ENCODE data around the gene HS6ST1. TPM values are rescaled to one million over a fixed set of nuclear protein-coding genes. Genes with fewer than 3 reads are reported as not detected.

The HS6ST1 gene
- total and polyA plus RNA-seq, 5 experiments from 2014 or later: 3.2 to 15.2 (median 4.2) TPM

DNA sequence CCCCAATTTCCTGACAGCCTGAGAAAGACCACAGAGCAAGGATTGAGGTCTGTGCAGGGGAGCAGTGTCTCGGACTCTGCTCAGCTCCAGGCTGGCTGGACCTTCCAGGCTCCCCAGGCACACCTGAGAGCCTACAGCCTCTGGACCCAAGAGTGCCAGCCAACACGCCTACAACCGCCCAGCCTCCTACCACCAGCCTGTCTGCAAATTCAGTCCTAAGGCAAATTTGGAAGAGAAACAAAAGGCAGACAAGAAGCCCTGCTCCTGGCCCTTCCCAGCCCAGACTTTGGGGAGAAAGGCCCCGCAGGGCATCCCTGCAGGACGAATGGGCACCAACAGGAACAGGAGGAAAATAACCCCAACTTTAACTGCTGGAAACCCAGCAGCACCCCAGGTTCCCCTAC lies 1.9 kb downstream of the HS6ST1 start:
- DNase-seq (peak in 2 of 10 donors; percentile 16 to 52), ATAC-seq (no peak)
- Mint-ChIP-seq H3K4me1 (peaks cover 37 to 62% (median 55%) of the 10 kb centered on the region in 4 donors), H3K4me3 (peak overlapping the region; percentile 85 to 93 (median 87)), H3K9me3 (no peaks in the 10 kb centered on the region), H3K27ac (peak overlapping the region in 7 of 10 donors; percentile 3 to 85 (median 61)), H3K36me3 (peaks cover 0 to 2% (median 0%) of the 10 kb centered on the region in 3 donors), H3K27me3 (no peaks in the 10 kb centered on the region)
- POLR2A ChIA-PET: no interaction called here

GRCh38 chr2:128315829-128316776 lies 2.6 kb downstream of the HS6ST1 start:
- Mint-ChIP-seq H3K27ac (peak overlapping the region in 6 of 10 donors; percentile 22 to 85 (median 62)), H3K4me3 (peak overlapping the region; percentile 85 to 93 (median 87)), H3K4me1 (peaks cover 36 to 60% (median 51%) of the 10 kb centered on the region in 4 donors), H3K27me3 (no peaks in the 10 kb centered on the region), H3K9me3 (no peaks in the 10 kb centered on the region), H3K36me3 (peaks cover 0 to 2% (median 0%) of the 10 kb centered on the region in 3 donors)
- ATAC-seq (peak in 1 of 2 donors; percentile 13), DNase-seq (peak in 3 of 10 donors; percentile 2 to 66 (median 17))
- POLR2A ChIA-PET: no interaction called here

DNA sequence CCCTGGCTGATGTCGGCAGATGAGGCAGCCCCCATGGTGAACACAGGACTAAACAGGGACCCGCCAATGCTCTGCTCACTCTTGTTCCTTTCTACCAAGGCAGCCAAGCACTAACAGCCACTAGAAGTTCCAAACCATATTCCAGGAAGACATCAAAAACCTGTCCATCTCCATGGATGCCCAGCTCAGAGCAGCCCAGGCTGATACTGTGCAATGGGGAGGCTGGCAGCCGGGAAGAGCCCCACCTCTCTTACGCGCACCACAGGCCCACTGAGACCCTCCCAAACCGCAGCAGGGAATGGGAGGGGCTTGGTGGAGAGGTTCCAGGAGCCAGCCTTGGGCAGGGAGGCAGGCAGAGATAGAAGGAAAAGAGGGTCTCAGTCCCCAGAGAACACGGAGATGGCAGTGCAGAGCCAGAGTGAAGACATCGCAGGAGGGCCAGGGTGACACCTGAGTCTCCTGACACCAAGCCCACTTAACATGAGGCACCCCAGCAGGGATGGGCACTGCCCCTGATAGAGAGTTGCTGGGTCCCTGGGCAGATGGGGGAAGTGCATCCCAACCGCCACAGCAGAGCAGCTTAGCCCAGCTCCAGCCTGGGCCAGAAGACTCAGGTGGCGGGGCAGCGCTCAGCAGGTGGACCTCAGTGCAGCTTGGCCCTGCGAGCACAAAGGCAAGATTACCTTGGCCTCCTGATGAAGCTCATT lies 3.4 kb downstream of the HS6ST1 start:
- ATAC-seq (no peak), DNase-seq (peak in 3 of 10 donors; percentile 1 to 41 (median 11))
- Mint-ChIP-seq H3K36me3 (peaks cover 0 to 2% (median 0%) of the 10 kb centered on the region in 3 donors), H3K27ac (peak overlapping the region in 1 of 10 donors; percentile 63), H3K4me3 (peak overlapping the region; percentile 8 to 89 (median 60)), H3K27me3 (no peaks in the 10 kb centered on the region), H3K4me1 (peaks cover 36 to 60% (median 48%) of the 10 kb centered on the region in 4 donors), H3K9me3 (no peaks in the 10 kb centered on the region)
- POLR2A ChIA-PET: no interaction called here

- POLR2A ChIA-PET: no interaction called here
- Mint-ChIP-seq H3K4me3 (peak overlapping the region in 7 of 10 donors; percentile 14 to 89 (median 51)), H3K4me1 (peaks cover 40 to 63% (median 48%) of the 10 kb centered on the region in 4 donors), H3K27me3 (no peaks in the 10 kb centered on the region), H3K36me3 (peaks cover 0 to 2% (median 0%) of the 10 kb centered on the region in 3 donors), H3K27ac (peak overlapping the region in 3 of 10 donors; percentile 43 to 88 (median 58)), H3K9me3 (no peaks in the 10 kb centered on the region)
- DNase-seq: peak in 2 of 10 donors; percentile 12 to 60
- ATAC-seq: no peak
These were observed 4.1 kb downstream of the HS6ST1 start for GRCh38 chr2:128314348-128315121.

GRCh38 chr2:128313931-128314347 lies 4.7 kb downstream of the HS6ST1 start:
- DNase-seq (peak in 1 of 10 donors; percentile 21), ATAC-seq (no peak)
- Mint-ChIP-seq H3K27ac (peak overlapping the region in 2 of 10 donors; percentile 43 to 58), H3K9me3 (no peaks in the 10 kb centered on the region), H3K36me3 (peaks cover 0 to 2% (median 0%) of the 10 kb centered on the region in 3 donors), H3K4me3 (peak overlapping the region in 3 of 10 donors; percentile 14 to 46 (median 14)), H3K4me1 (peaks cover 41 to 64% (median 48%) of the 10 kb centered on the region in 4 donors), H3K27me3 (no peaks in the 10 kb centered on the region)
- POLR2A ChIA-PET: no interaction called here

DNA sequence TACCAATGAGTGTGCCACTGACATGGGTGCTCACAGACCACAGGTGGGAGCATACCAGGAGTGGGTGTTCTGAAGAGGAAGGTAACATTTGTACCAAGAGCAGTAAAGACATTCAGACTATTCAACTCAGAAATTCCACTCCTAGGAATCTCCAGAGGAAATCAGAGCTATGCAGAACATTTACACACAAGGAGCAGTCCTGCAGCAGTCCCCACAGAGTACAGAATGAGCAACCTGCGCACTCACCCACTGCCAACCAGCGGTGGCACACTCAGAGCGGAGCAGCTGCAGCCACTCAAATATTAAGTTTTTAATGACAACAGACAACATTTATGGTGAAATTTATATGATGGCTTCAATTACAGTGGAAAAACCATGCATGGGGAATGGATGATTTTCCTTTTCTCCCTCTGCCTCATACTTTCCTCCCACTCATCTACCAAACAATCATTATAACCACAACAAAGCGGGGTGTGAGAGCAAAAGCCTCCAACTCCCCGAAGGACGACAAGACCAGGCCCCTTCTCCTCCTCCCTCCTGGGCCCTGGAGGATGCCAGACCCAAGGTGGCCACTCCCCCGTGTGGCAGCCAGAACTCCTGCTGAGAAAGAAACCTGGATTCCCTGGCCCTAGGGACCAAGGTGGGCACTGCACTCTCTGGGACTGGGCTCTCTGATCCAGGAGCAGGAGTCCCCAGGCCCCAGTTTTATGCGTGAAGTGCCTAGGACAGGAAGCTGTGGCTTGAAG lies 5.4 kb downstream of the HS6ST1 start:
- Mint-ChIP-seq H3K27ac (peak overlapping the region in 1 of 10 donors; percentile 50), H3K4me1 (peaks cover 41 to 64% (median 49%) of the 10 kb centered on the region in 4 donors), H3K9me3 (no peaks in the 10 kb centered on the region), H3K36me3 (peaks cover 0 to 2% (median 0%) of the 10 kb centered on the region in 3 donors), H3K4me3 (no peak overlapping the region), H3K27me3 (no peaks in the 10 kb centered on the region)
- POLR2A ChIA-PET: no interaction called here
- peak in 3 of 10 donors; percentile 1 to 40 (median 10) for DNase-seq
- ATAC-seq: no peak

GRCh38 chr2:128312411-128312810 lies 6.3 kb downstream of the HS6ST1 start:
- H3K36me3 Mint-ChIP-seq: peaks cover 0 to 2% (median 0%) of the 10 kb centered on the region in 3 donors
- POLR2A ChIA-PET: no interaction called here
- no peaks in the 10 kb centered on the region for H3K27me3 Mint-ChIP-seq
- H3K4me3 Mint-ChIP-seq: no peak overlapping the region
- DNase-seq (no peak), ATAC-seq (no peak)
- peak overlapping the region in 1 of 10 donors; percentile 29 for H3K27ac Mint-ChIP-seq
- no peaks in the 10 kb centered on the region for H3K9me3 Mint-ChIP-seq
- peaks cover 38 to 67% (median 53%) of the 10 kb centered on the region in 4 donors for H3K4me1 Mint-ChIP-seq

DNA sequence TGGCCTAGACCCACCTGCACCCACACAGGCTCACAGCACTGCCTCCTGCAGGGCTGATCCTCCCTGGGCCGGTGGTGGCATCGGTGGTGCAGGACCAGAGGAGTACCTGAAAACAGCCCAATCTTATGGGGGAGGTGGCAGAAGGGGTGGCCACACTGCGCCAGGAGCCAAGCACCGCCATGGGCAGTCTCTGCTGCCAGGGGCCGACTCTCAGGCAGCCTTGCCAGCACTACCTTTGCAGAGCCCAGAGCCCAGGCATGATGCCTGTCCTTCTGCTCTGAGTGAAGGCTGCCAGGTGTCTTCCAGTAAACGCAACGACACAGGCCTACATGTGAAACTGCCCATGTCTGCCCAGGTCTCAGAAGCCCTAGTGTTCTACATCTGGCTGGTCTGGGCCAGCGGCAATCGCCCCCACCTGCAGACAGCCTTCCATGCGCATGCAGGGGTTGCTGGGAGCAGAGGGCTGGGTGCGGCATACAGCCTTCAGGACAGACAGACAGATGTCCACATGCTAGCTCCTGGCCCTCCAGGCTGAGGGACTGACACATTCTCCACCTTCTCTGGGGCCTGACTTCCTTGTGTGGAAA lies 6.8 kb downstream of the HS6ST1 start:
- Mint-ChIP-seq H3K36me3 (peaks cover 0 to 2% (median 0%) of the 10 kb centered on the region in 3 donors), H3K27me3 (no peaks in the 10 kb centered on the region), H3K4me3 (no peak overlapping the region), H3K9me3 (no peaks in the 10 kb centered on the region), H3K4me1 (peaks cover 40 to 64% (median 52%) of the 10 kb centered on the region in 4 donors), H3K27ac (no peak overlapping the region)
- DNase-seq (peak in 2 of 10 donors; percentile 7 to 60), ATAC-seq (no peak)
- POLR2A ChIA-PET: no interaction called here

GRCh38 chr2:128311216-128311754 lies 7.4 kb downstream of the HS6ST1 start:
- Mint-ChIP-seq H3K4me3 (no peak overlapping the region), H3K27me3 (no peaks in the 10 kb centered on the region), H3K9me3 (no peaks in the 10 kb centered on the region), H3K27ac (peak overlapping the region in 2 of 10 donors; percentile 47 to 69), H3K36me3 (peaks cover 0 to 2% (median 0%) of the 10 kb centered on the region in 3 donors), H3K4me1 (peaks cover 34 to 59% (median 47%) of the 10 kb centered on the region in 4 donors)
- POLR2A ChIA-PET: no interaction called here
- ATAC-seq (no peak), DNase-seq (peak in 2 of 10 donors; percentile 2 to 8)

DNA sequence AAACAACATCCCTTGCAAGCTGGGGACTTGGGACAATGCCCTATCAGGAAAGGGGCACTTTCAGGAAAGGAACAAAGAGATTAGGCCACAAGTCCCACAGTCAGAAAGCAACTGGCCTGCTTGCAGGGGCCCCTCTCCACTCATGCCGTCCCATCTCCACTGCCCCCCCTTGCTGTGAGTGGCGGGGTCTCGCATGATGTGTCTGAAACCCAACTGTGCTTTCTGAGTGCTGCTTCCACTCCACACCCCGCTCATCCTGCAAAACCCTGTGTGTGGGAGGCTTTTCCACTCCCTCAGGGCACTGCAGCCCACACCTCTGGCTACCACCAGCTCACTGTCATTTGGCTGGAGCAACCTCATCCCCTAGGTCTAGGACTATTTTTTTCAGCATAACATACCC lies 7.9 kb downstream of the HS6ST1 start:
- H3K27ac Mint-ChIP-seq: peak overlapping the region in 1 of 10 donors; percentile 40
- peak in 2 of 10 donors; percentile 2 to 49 for DNase-seq
- no peaks in the 10 kb centered on the region for H3K27me3 Mint-ChIP-seq
- no peak for ATAC-seq
- peaks cover 0 to 2% (median 0%) of the 10 kb centered on the region in 3 donors for H3K36me3 Mint-ChIP-seq
- H3K9me3 Mint-ChIP-seq: no peaks in the 10 kb centered on the region
- no peak overlapping the region for H3K4me3 Mint-ChIP-seq
- H3K4me1 Mint-ChIP-seq: peaks cover 34 to 55% (median 44%) of the 10 kb centered on the region in 4 donors
- POLR2A ChIA-PET: no interaction called here

Measured in naive thymus-derived CD8-positive, alpha-beta T cell (primary cell).